Measurements from ENCODE around the gene AUTS2. TPM values are rescaled to one million over a fixed set of nuclear protein-coding genes. Genes with fewer than 3 reads are reported as not detected.

The AUTS2 gene
- total RNA-seq, 1 experiment from 2014 or later: 50.0 TPM

- TF ChIP-seq ZNF532 (CRISPR knock-in tag; IDR thresholded peaks at IDR 0.05; ENCODE audit: borderline replicate concordance) (no peak), JUN (CRISPR knock-in tag; IDR thresholded peaks at IDR 0.05) (no peak), PRDM15 (CRISPR knock-in tag; IDR thresholded peaks at IDR 0.05) (no peak), ATF6 (CRISPR knock-in tag; IDR thresholded peaks at IDR 0.05) (no peak), NR3C1 (CRISPR knock-in tag; conservative IDR thresholded peaks at IDR 0.05; ENCODE audit: low read depth) (no peak)
These were observed 82.9 kb downstream of the AUTS2 start (continued) for GRCh38 chr7:69681181-69681580.

GRCh38 chr7:69682518-69682917, 84.2 kb downstream of the AUTS2 start:
- TF ChIP-seq ZNF232 (CRISPR knock-in tag; IDR thresholded peaks at IDR 0.05): no peak
- TF ChIP-seq MAX (CRISPR knock-in tag; IDR thresholded peaks at IDR 0.05): no peak
- no peak for TF ChIP-seq ZMAT4 (CRISPR knock-in tag; IDR thresholded peaks at IDR 0.05)
- TF ChIP-seq ZNF138 (CRISPR knock-in tag; conservative IDR thresholded peaks at IDR 0.05): no peak
- TF ChIP-seq ZNF423 (CRISPR knock-in tag; IDR thresholded peaks at IDR 0.05): no peak
- TF ChIP-seq SMAD3 (CRISPR knock-in tag; IDR thresholded peaks at IDR 0.05; ENCODE audit: borderline replicate concordance): no peak
- no peak for TF ChIP-seq CDX4 (CRISPR knock-in tag; IDR thresholded peaks at IDR 0.05; ENCODE audit: borderline replicate concordance)
- TF ChIP-seq TEAD4 (CRISPR knock-in tag; IDR thresholded peaks at IDR 0.05): no peak
- TF ChIP-seq RELA (CRISPR knock-in tag; IDR thresholded peaks at IDR 0.05; ENCODE audit: borderline replicate concordance): no peak
- no peak for TF ChIP-seq FOXP4 (CRISPR knock-in tag; IDR thresholded peaks at IDR 0.05)
- TF ChIP-seq ZBTB43 (CRISPR knock-in tag; IDR thresholded peaks at IDR 0.05): no peak
- no peak overlapping the region for H3K27ac Mint-ChIP-seq

More at GRCh38 chr7:69682518-69682917, 84.2 kb downstream of the AUTS2 start:
- Mint-ChIP-seq H3K4me3 (no peak overlapping the region), H3K9me3 (peaks cover 4% of the 10 kb centered on the region; the same call in 1 of the 2 replicates), H3K36me3 (no peaks in the 10 kb centered on the region), H3K4me1 (peaks cover 42% of the 10 kb centered on the region), H3K27me3 (ENCODE audit: low read depth) (no peaks in the 10 kb centered on the region)
- ChIA-PET POLR2A (no interaction called here), CTCF (no interaction called here)
- ATAC-seq (no peak), DNase-seq (ENCODE audit: low spot score) (no peak)
